Islet of Langerhans (tissue), 1 donor: ENCODE measurements around the gene HS1BP3.

Experiments used
- FAIRE-seq: peaks from one replicate; lab custom pipeline; 2011; peaks lifted over from hg19 to GRCh38; lab: Jason Lieb, UNC

Gene HS1BP3

GRCh38 chr2:20645761-20646160 is 5.1 kb downstream of the HS1BP3 start:
- FAIRE-seq = no peak

GRCh38 chr2:20645301-20645701 is 5.6 kb downstream of the HS1BP3 start:
- FAIRE-seq = no peak

GRCh38 chr2:20643826-20644225 is 7.1 kb downstream of the HS1BP3 start:
- no peak for FAIRE-seq

- FAIRE-seq = no peak
Observed at GRCh38 chr2:20643060-20643459, 7.8 kb downstream of the HS1BP3 start.

GRCh38 chr2:20642055-20642971 is 8.6 kb downstream of the HS1BP3 start:
- no peak for FAIRE-seq

GRCh38 chr2:20641123-20641985 is 9.5 kb downstream of the HS1BP3 start:
- FAIRE-seq = no peak

- no peak for FAIRE-seq
Observed at GRCh38 chr2:20640411-20641122, 10.3 kb downstream of the HS1BP3 start.

GRCh38 chr2:20638646-20639430 is 12.1 kb downstream of the HS1BP3 start:
- FAIRE-seq = no peak

- no peak for FAIRE-seq
Observed at GRCh38 chr2:20638014-20638413, 12.9 kb downstream of the HS1BP3 start.

GRCh38 chr2:20637147-20637546 is 13.8 kb downstream of the HS1BP3 start:
- no peak for FAIRE-seq

- no peak for FAIRE-seq
Observed at GRCh38 chr2:20635675-20636584, 15.0 kb downstream of the HS1BP3 start.

GRCh38 chr2:20635113-20635510 is 15.8 kb downstream of the HS1BP3 start:
- no peak for FAIRE-seq

GRCh38 chr2:20634507-20635112 is 16.3 kb downstream of the HS1BP3 start:
- FAIRE-seq = no peak

- no peak for FAIRE-seq
Observed at GRCh38 chr2:20633794-20634506, 16.9 kb downstream of the HS1BP3 start.

- FAIRE-seq = no peak
Observed at GRCh38 chr2:20633001-20633400, 17.9 kb downstream of the HS1BP3 start.

GRCh38 chr2:20632446-20632990 is 18.4 kb downstream of the HS1BP3 start:
- no peak for FAIRE-seq

- no peak for FAIRE-seq
Observed at GRCh38 chr2:20631617-20632307, 19.1 kb downstream of the HS1BP3 start.

GRCh38 chr2:20630967-20631366 is 19.9 kb downstream of the HS1BP3 start:
- no peak for FAIRE-seq
